ENCODE results near the gene ADCK1. TPM values are rescaled to one million over a fixed set of nuclear protein-coding genes. Genes with fewer than 3 reads are reported as not detected.

The ADCK1 gene
- total RNA-seq, 4 donors from 2014 or later: 5.4 to 7.1 (median 5.6) TPM; not detected in 1

GRCh38 chr14:77892890-77893484 is 93.1 kb downstream of the ADCK1 start:
- no peaks in the 10 kb centered on the region for H3K9me3 ChIP-seq
- no peak overlapping the region for H3K4me3 ChIP-seq
- no peaks in the 10 kb centered on the region for H3K4me1 ChIP-seq
- intact Hi-C loops (cut with DNase I; ENCODE audit: low total_unique reads): no loop called here
- no peaks in the 10 kb centered on the region for H3K36me3 ChIP-seq
- no peak overlapping the region for H3K27ac ChIP-seq
- TF ChIP-seq CTCF (IDR thresholded peaks at IDR 0.05) (no peak), POLR2A (IDR thresholded peaks at IDR 0.05) (no peak)
- H3K27me3 ChIP-seq: no peaks in the 10 kb centered on the region
- no peak for DNase-seq

- no peak overlapping the region for H3K27ac ChIP-seq
- DNase-seq: no peak
- TF ChIP-seq POLR2A (IDR thresholded peaks at IDR 0.05) (no peak), CTCF (IDR thresholded peaks at IDR 0.05) (no peak)
- H3K4me3 ChIP-seq: no peak overlapping the region
- intact Hi-C loops (cut with DNase I; ENCODE audit: low total_unique reads): no loop called here
- no peaks in the 10 kb centered on the region for H3K4me1 ChIP-seq
- H3K36me3 ChIP-seq: no peaks in the 10 kb centered on the region
- no peaks in the 10 kb centered on the region for H3K27me3 ChIP-seq
- H3K9me3 ChIP-seq: no peaks in the 10 kb centered on the region
These were observed 97.5 kb downstream of the ADCK1 start for GRCh38 chr14:77897374-77897773.

GRCh38 chr14:77902811-77903210 is 102.9 kb downstream of the ADCK1 start:
- Histone ChIP-seq H3K9me3 (no peaks in the 10 kb centered on the region), H3K27me3 (no peaks in the 10 kb centered on the region), H3K36me3 (no peaks in the 10 kb centered on the region), H3K27ac (no peak overlapping the region), H3K4me1 (no peaks in the 10 kb centered on the region), H3K4me3 (no peak overlapping the region)
- TF ChIP-seq POLR2A (IDR thresholded peaks at IDR 0.05) (no peak), CTCF (IDR thresholded peaks at IDR 0.05) (no peak)
- intact Hi-C loops (cut with DNase I; ENCODE audit: low total_unique reads): no loop called here
- no peak for DNase-seq

GRCh38 chr14:77903221-77903620 is 103.3 kb downstream of the ADCK1 start:
- DNase-seq: no peak
- H3K4me3 ChIP-seq: no peak overlapping the region
- H3K27ac ChIP-seq: no peak overlapping the region
- H3K9me3 ChIP-seq: no peaks in the 10 kb centered on the region
- H3K36me3 ChIP-seq: no peaks in the 10 kb centered on the region
- intact Hi-C loops (cut with DNase I; ENCODE audit: low total_unique reads): no loop called here
- no peaks in the 10 kb centered on the region for H3K27me3 ChIP-seq
- no peak for TF ChIP-seq POLR2A (IDR thresholded peaks at IDR 0.05)
- no peak for TF ChIP-seq CTCF (IDR thresholded peaks at IDR 0.05)
- H3K4me1 ChIP-seq: no peaks in the 10 kb centered on the region

GRCh38 chr14:77903937-77904617 is 104.2 kb downstream of the ADCK1 start:
- no peak overlapping the region for H3K27ac ChIP-seq
- no peak for DNase-seq
- H3K4me1 ChIP-seq: no peaks in the 10 kb centered on the region
- no peak for TF ChIP-seq POLR2A (IDR thresholded peaks at IDR 0.05)
- TF ChIP-seq CTCF (IDR thresholded peaks at IDR 0.05): no peak
- no peaks in the 10 kb centered on the region for H3K36me3 ChIP-seq
- H3K27me3 ChIP-seq: no peaks in the 10 kb centered on the region
- intact Hi-C loops (cut with DNase I; ENCODE audit: low total_unique reads): no loop called here
- no peak overlapping the region for H3K4me3 ChIP-seq
- H3K9me3 ChIP-seq: no peaks in the 10 kb centered on the region
